ENCODE results near the gene GSE1.

- no peak for TF ChIP-seq MYC (IDR thresholded peaks at IDR 0.05; ENCODE audit: low read depth, low read length)
- no peak for TF ChIP-seq MAX (IDR thresholded peaks at IDR 0.05; ENCODE audit: low read depth, low read length)
These were observed 11.0 kb downstream of the GSE1 start for GRCh38 chr16:85623997-85624601.

All from NB4 (cell line).